ENCODE measurements around the gene NEK10.
"Not testable (repeated sequence)": the region's sequence is repeated elsewhere in the genome, so short reads cannot be mapped to it uniquely, and the experiment has no call there.

Gene NEK10

GRCh38 chr3:27340534-27340933 lies 28.6 kb downstream of the NEK10 start:
- DNase-seq (ENCODE audit: low read depth), result no peak
- no peak overlapping the region for H3K4me3 ChIP-seq (ENCODE audit: low read depth, low read length)
- TF ChIP-seq, protein P1, sequence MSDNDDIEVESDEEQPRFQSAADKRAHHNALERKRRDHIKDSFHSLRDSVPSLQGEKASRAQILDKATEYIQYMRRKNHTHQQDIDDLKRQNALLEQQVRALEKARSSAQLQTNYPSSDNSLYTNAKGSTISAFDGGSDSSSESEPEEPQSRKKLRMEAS (IDR thresholded peaks at IDR 0.05; ENCODE audit: low read depth, low read length), result no peak
- TF ChIP-seq CTCF (IDR thresholded peaks at IDR 0.05; ENCODE audit: low read depth, low read length), result no peak
- no peak for TF ChIP-seq POLR2A (IDR thresholded peaks at IDR 0.05; ENCODE audit: extremely low read depth, insufficient read length)
- no peak for TF ChIP-seq MYC (IDR thresholded peaks at IDR 0.05; ENCODE audit: low read depth, low read length)

- TF ChIP-seq MYC (IDR thresholded peaks at IDR 0.05; ENCODE audit: low read depth, low read length), result no peak
- no peak for TF ChIP-seq POLR2A (IDR thresholded peaks at IDR 0.05; ENCODE audit: extremely low read depth, insufficient read length)
- TF ChIP-seq, protein P1 (IDR thresholded peaks at IDR 0.05; ENCODE audit: low read depth, low read length), result no peak
- no peak for TF ChIP-seq CTCF (IDR thresholded peaks at IDR 0.05; ENCODE audit: low read depth, low read length)
- no peak overlapping the region for H3K4me3 ChIP-seq (ENCODE audit: low read depth, low read length)
- no peak for DNase-seq (ENCODE audit: low read depth)
These were observed 33.6 kb downstream of the NEK10 start for GRCh38 chr3:27335571-27335970.

- no peak for DNase-seq (ENCODE audit: low read depth)
- TF ChIP-seq MYC (IDR thresholded peaks at IDR 0.05; ENCODE audit: low read depth, low read length) (no peak), CTCF (IDR thresholded peaks at IDR 0.05; ENCODE audit: low read depth, low read length) (no peak), POLR2A (IDR thresholded peaks at IDR 0.05; ENCODE audit: extremely low read depth, insufficient read length) (no peak)
- TF ChIP-seq, protein P1 (IDR thresholded peaks at IDR 0.05; ENCODE audit: low read depth, low read length), result no peak
These were observed 35.3 kb downstream of the NEK10 start for GRCh38 chr3:27333843-27334242.

GRCh38 chr3:27328982-27329762 lies 40.0 kb downstream of the NEK10 start:
- not testable (repeated sequence) for H3K4me3 ChIP-seq (ENCODE audit: low read depth, low read length); DNase-seq (ENCODE audit: low read depth)

More at GRCh38 chr3:27333843-27334242, 35.3 kb downstream of the NEK10 start:
- H3K4me3 ChIP-seq (ENCODE audit: low read depth, low read length), result no peak overlapping the region

DNA sequence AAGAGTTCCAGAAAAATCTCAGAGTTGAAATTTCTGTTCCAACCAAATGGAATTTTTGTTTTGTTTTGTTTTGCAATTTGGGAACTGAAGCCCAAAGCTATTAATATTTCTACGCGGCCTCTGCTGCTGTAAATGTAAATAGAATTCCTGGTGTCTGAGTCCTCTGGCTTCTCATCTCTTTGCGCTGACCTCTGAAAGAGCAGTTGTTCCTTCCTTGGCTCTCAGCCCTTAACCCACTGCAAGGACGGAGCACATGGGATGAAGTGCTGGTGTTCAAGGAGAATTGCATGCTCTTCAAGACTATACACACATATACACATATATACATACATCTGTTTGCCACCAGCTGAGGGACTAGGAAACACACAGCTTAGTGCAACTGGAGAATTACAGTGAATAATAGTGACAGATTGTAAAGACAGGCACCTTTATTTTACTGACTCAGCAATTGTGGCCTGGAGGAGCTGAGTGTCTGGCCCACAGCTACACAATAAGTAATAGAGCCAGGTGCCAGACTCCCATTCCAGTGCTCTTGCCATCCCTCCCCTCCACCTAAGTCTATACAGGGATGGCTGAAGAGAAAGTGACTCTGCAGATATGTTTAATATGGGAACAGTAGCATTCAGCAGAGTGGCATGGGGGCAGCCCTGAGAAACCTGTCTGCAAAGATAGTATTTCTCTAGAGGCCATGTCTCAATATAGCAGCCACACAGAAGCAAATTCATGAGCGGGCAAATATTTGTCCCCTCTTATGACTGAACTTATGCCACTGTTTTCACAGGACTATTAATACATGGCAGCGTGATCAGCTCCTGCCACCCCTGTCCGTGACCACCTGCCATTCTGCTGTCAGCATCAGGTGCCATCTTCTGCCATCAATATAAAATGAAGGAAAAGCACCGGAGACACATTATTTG lies 42.3 kb downstream of the NEK10 start:
- no peak for TF ChIP-seq POLR2A (IDR thresholded peaks at IDR 0.05; ENCODE audit: extremely low read depth, insufficient read length)
- TF ChIP-seq, protein P1 (IDR thresholded peaks at IDR 0.05; ENCODE audit: low read depth, low read length), result no peak
- no peak for TF ChIP-seq CTCF (IDR thresholded peaks at IDR 0.05; ENCODE audit: low read depth, low read length)
- TF ChIP-seq MYC (IDR thresholded peaks at IDR 0.05; ENCODE audit: low read depth, low read length), result no peak
- DNase-seq (ENCODE audit: low read depth), result no peak
- no peak overlapping the region for H3K4me3 ChIP-seq (ENCODE audit: low read depth, low read length)

- DNase-seq (ENCODE audit: low read depth), result no peak
- H3K4me3 ChIP-seq (ENCODE audit: low read depth, low read length), result no peak overlapping the region
- TF ChIP-seq, protein P1 (IDR thresholded peaks at IDR 0.05; ENCODE audit: low read depth, low read length), result no peak
- TF ChIP-seq POLR2A (IDR thresholded peaks at IDR 0.05; ENCODE audit: extremely low read depth, insufficient read length), result no peak
- TF ChIP-seq CTCF (IDR thresholded peaks at IDR 0.05; ENCODE audit: low read depth, low read length), result no peak
These were observed 43.0 kb downstream of the NEK10 start for GRCh38 chr3:27326202-27326601.
